ENCODE measurements around the gene OOSP1. TPM values are rescaled to one million over a fixed set of nuclear protein-coding genes. Genes with fewer than 3 reads are reported as not detected.

Gene OOSP1
- not detected for total RNA-seq

- Histone ChIP-seq H3K27ac (no peak within 1 kb of the TSS), H3K4me1 (no peaks in the 10 kb centered on the region), H3K36me3 (no peaks in the 10 kb centered on the region), H3K4me3 (no peak within 1 kb of the TSS), H3K27me3 (no peaks in the 10 kb centered on the region), H3K9me3 (no peaks in the 10 kb centered on the region)
- TF ChIP-seq CTCF (IDR thresholded peaks at IDR 0.05) = no peak
- no peak for TF ChIP-seq POLR2AphosphoS5 (IDR thresholded peaks at IDR 0.05)
- no peak for TF ChIP-seq POLR2A (IDR thresholded peaks at IDR 0.05)
- no peak for DNase-seq (ENCODE audit: low spot score in 2 of 2)
- intact Hi-C loops (cut with DNase I; ENCODE audit: low total_unique reads) = no loop called here
These were observed at the start of gene OOSP1 for GRCh38 chr11:59938132-59938531. TSS of gene OOSP1 (plus strand) at chr11:59938432. CDS start at chr11:59938455, 23 bp downstream.

GRCh38 chr11:59891781-59892181 is 46.5 kb upstream of the OOSP1 start:
- no peaks in the 10 kb centered on the region for H3K27me3 ChIP-seq
- no peak for DNase-seq (ENCODE audit: low spot score in 2 of 2)
- no peak overlapping the region for H3K4me3 ChIP-seq
- H3K9me3 ChIP-seq = peaks cover 13 to 35% of the 10 kb centered on the region in 2 donors
- no peaks in the 10 kb centered on the region for H3K36me3 ChIP-seq
- intact Hi-C loops (cut with DNase I; ENCODE audit: low total_unique reads) = no loop called here
- H3K4me1 ChIP-seq = no peaks in the 10 kb centered on the region
- TF ChIP-seq POLR2A (IDR thresholded peaks at IDR 0.05) = no peak
- no peak for TF ChIP-seq CTCF (IDR thresholded peaks at IDR 0.05)
- TF ChIP-seq POLR2AphosphoS5 (IDR thresholded peaks at IDR 0.05) = no peak
- no peak overlapping the region for H3K27ac ChIP-seq

- Histone ChIP-seq H3K4me1 (no peaks in the 10 kb centered on the region), H3K4me3 (no peak overlapping the region), H3K36me3 (no peaks in the 10 kb centered on the region), H3K9me3 (peaks cover 1 to 14% of the 10 kb centered on the region in 2 donors), H3K27me3 (no peaks in the 10 kb centered on the region), H3K27ac (no peak overlapping the region)
- intact Hi-C loops (cut with DNase I; ENCODE audit: low total_unique reads) = no loop called here
- no peak for DNase-seq (ENCODE audit: low spot score in 2 of 2)
- TF ChIP-seq POLR2AphosphoS5 (IDR thresholded peaks at IDR 0.05) (no peak), POLR2A (IDR thresholded peaks at IDR 0.05) (no peak), CTCF (IDR thresholded peaks at IDR 0.05) (no peak)
These were observed 43.6 kb upstream of the OOSP1 start for GRCh38 chr11:59894616-59895015.

- no peak overlapping the region for H3K4me3 ChIP-seq
- H3K27me3 ChIP-seq = no peaks in the 10 kb centered on the region
- DNase-seq (ENCODE audit: low spot score in 2 of 2) = no peak
- TF ChIP-seq POLR2AphosphoS5 (IDR thresholded peaks at IDR 0.05) (no peak), POLR2A (IDR thresholded peaks at IDR 0.05) (no peak), CTCF (IDR thresholded peaks at IDR 0.05) (no peak)
- intact Hi-C loops (cut with DNase I; ENCODE audit: low total_unique reads) = no loop called here
- no peaks in the 10 kb centered on the region for H3K36me3 ChIP-seq
- H3K4me1 ChIP-seq = no peaks in the 10 kb centered on the region
- no peaks in the 10 kb centered on the region for H3K9me3 ChIP-seq
- H3K27ac ChIP-seq = no peak overlapping the region
These were observed 40.2 kb upstream of the OOSP1 start for GRCh38 chr11:59898046-59898445.

GRCh38 chr11:59898650-59899049 is 39.6 kb upstream of the OOSP1 start:
- intact Hi-C loops (cut with DNase I; ENCODE audit: low total_unique reads) = no loop called here
- Histone ChIP-seq H3K36me3 (no peaks in the 10 kb centered on the region), H3K9me3 (no peaks in the 10 kb centered on the region), H3K4me3 (no peak overlapping the region), H3K27ac (no peak overlapping the region), H3K27me3 (no peaks in the 10 kb centered on the region), H3K4me1 (no peaks in the 10 kb centered on the region)
- DNase-seq (ENCODE audit: low spot score in 2 of 2) = no peak
- TF ChIP-seq POLR2A (IDR thresholded peaks at IDR 0.05) (no peak), CTCF (IDR thresholded peaks at IDR 0.05) (no peak), POLR2AphosphoS5 (IDR thresholded peaks at IDR 0.05) (no peak)

All from breast epithelium (tissue), 4 donors.